ENCODE data around the gene LCN10.

LCN10 gene

GRCh38 chr9:136701668-136702053 lies 41.1 kb downstream of the LCN10 start:
- no peaks in the 10 kb centered on the region for H3K4me1 ChIP-seq (ENCODE audit: control insufficient read depth, insufficient read depth, low read length)
- H3K4me2 ChIP-seq (ENCODE audit: low read length), result no peak overlapping the region
- no peak overlapping the region for H3K9ac ChIP-seq (ENCODE audit: low read depth, low read length)
- no peak overlapping the region for H3K4me3 ChIP-seq (ENCODE audit: low read length)
- H3K36me3 ChIP-seq (ENCODE audit: insufficient read depth, low read length), result no peaks in the 10 kb centered on the region
- no peaks in the 10 kb centered on the region for H3K9me3 ChIP-seq (replicated peaks; ENCODE audit: low read length)
- H3K27me3 ChIP-seq (ENCODE audit: control insufficient read depth, insufficient read depth, low read length), result peaks cover 58% of the 10 kb centered on the region

GRCh38 chr9:136700959-136701667 lies 41.6 kb downstream of the LCN10 start:
- no peak overlapping the region for H3K4me3 ChIP-seq (ENCODE audit: low read length)
- no peaks in the 10 kb centered on the region for H3K9me3 ChIP-seq (replicated peaks; ENCODE audit: low read length)
- no peak overlapping the region for H3K9ac ChIP-seq (ENCODE audit: low read depth, low read length)
- no peaks in the 10 kb centered on the region for H3K36me3 ChIP-seq (ENCODE audit: insufficient read depth, low read length)
- H3K4me1 ChIP-seq (ENCODE audit: control insufficient read depth, insufficient read depth, low read length), result no peaks in the 10 kb centered on the region
- H3K27me3 ChIP-seq (ENCODE audit: control insufficient read depth, insufficient read depth, low read length), result peaks cover 61% of the 10 kb centered on the region
- H3K4me2 ChIP-seq (ENCODE audit: low read length), result no peak overlapping the region

- no peak overlapping the region for H3K9ac ChIP-seq (ENCODE audit: low read depth, low read length)
- H3K27me3 ChIP-seq (ENCODE audit: control insufficient read depth, insufficient read depth, low read length), result peaks cover 61% of the 10 kb centered on the region
- no peaks in the 10 kb centered on the region for H3K4me1 ChIP-seq (ENCODE audit: control insufficient read depth, insufficient read depth, low read length)
- no peaks in the 10 kb centered on the region for H3K36me3 ChIP-seq (ENCODE audit: insufficient read depth, low read length)
- H3K4me3 ChIP-seq (ENCODE audit: low read length), result no peak overlapping the region
- H3K4me2 ChIP-seq (ENCODE audit: low read length), result no peak overlapping the region
- no peaks in the 10 kb centered on the region for H3K9me3 ChIP-seq (replicated peaks; ENCODE audit: low read length)
Observed at GRCh38 chr9:136700304-136700703, 42.4 kb downstream of the LCN10 start.

DNA sequence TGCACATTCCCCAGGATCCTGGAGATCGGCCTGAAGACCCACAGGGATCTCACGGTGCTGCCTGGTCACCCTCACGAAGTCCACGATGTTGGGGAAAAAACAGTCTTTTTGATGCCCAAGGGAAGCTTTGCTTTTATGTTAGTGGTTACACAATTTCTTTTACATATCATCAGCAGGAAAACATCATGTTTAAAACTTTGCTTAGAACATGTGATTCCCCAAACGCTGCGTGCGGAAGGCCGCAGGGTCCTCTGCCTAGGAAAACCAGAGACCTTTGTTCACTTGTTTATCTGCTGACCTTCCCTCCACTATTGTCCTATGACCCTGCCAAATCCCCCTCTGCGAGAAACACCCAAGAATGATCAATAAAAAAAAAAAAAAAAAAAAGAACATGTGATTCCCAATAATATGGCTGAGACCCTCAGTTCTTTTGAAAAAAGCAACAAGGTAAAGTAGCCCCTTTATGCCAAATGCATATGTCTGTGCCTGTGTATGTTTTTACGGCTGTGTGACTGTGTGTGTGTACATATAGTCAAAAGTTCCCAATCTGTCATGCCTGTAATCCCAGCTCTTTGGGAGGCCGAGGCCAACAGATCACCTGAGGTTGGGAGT lies 44.0 kb downstream of the LCN10 start:
- Histone ChIP-seq H3K4me1 (ENCODE audit: control insufficient read depth, insufficient read depth, low read length) (peaks cover 3% of the 10 kb centered on the region), H3K27me3 (ENCODE audit: control insufficient read depth, insufficient read depth, low read length) (peaks cover 60% of the 10 kb centered on the region), H3K9ac (ENCODE audit: low read depth, low read length) (no peak overlapping the region), H3K4me2 (ENCODE audit: low read length) (no peak overlapping the region), H3K4me3 (ENCODE audit: low read length) (no peak overlapping the region), H3K36me3 (ENCODE audit: insufficient read depth, low read length) (no peaks in the 10 kb centered on the region), H3K9me3 (replicated peaks; ENCODE audit: low read length) (no peaks in the 10 kb centered on the region)

DNA sequence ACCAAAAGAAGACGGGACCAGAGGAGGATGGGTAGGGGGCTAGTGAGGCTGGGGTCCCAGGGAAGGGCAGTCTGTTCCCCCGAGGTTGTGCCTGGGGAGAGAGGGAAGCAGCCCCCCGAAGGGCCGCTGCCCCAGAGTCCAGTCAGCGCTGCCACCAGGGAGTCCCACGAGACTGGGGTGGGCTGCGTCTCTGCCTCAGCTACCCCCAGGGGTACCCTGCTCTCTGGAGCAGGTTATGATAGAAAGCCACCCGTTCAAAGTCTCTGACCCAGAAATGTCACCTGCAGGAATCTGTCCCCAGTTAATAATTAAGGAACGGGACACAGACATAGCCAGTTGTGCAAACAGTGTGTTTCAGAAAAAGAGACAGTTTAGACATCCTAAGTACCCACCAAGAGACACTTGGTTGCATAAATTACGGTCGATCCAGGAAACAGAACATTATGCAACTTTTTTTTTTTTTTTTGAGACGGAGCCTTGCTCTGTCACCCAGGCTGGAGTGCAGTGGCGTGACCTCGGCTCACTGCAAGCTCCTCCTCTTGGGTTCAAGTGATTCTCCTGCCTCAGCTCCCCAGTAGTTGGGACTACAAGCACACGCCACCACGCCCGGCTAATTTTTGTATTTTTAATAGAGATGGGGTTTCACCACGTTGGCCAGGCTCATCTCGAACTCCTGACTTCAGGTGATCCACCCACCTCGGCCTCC lies 44.8 kb downstream of the LCN10 start:
- Histone ChIP-seq H3K9ac (ENCODE audit: low read depth, low read length) (no peak overlapping the region), H3K36me3 (ENCODE audit: insufficient read depth, low read length) (no peaks in the 10 kb centered on the region), H3K4me3 (ENCODE audit: low read length) (no peak overlapping the region), H3K4me2 (ENCODE audit: low read length) (no peak overlapping the region), H3K4me1 (ENCODE audit: control insufficient read depth, insufficient read depth, low read length) (peaks cover 5% of the 10 kb centered on the region), H3K9me3 (replicated peaks; ENCODE audit: low read length) (no peaks in the 10 kb centered on the region), H3K27me3 (ENCODE audit: control insufficient read depth, insufficient read depth, low read length) (peaks cover 55% of the 10 kb centered on the region)

DNA sequence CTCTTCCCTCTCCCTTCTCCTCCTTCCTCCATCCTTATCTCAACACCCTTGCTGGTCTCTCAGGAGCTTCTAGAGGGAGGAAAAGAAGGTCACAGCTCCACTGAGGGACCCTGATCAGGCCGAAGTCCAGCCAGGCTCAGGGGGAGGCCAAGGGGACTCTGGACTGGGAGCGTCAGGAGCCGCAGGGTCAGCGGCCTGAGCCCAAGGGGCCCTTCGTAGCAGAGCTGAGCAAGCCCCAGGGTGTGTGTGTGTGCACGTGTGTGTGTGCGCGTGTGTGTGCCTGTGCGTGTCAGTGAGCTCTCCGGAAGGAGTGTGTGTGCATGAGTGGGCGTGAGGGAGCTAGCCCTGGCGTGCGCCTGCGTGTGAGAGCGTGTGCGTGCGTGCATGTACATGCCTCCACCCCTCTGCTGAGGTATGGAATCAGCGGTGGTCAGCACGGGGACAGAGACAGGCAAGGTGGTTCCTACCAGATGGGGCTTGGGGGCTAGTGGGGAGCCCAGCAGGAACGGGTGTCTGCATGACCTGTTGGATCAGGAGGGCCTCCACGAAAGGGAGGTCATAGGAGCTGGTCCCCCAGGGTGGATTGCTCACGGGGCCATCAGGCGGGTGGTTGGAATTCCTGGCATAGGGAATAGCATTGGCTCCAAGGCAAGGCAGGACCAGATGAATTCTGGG lies 45.5 kb downstream of the LCN10 start:
- Histone ChIP-seq H3K4me1 (ENCODE audit: control insufficient read depth, insufficient read depth, low read length) (peaks cover 5% of the 10 kb centered on the region), H3K9ac (ENCODE audit: low read depth, low read length) (no peak overlapping the region), H3K36me3 (ENCODE audit: insufficient read depth, low read length) (no peaks in the 10 kb centered on the region), H3K4me3 (ENCODE audit: low read length) (no peak overlapping the region), H3K4me2 (ENCODE audit: low read length) (no peak overlapping the region), H3K9me3 (replicated peaks; ENCODE audit: low read length) (no peaks in the 10 kb centered on the region), H3K27me3 (ENCODE audit: control insufficient read depth, insufficient read depth, low read length) (peaks cover 55% of the 10 kb centered on the region)

GRCh38 chr9:136696502-136696901 lies 46.2 kb downstream of the LCN10 start:
- peaks cover 5% of the 10 kb centered on the region for H3K4me1 ChIP-seq (ENCODE audit: control insufficient read depth, insufficient read depth, low read length)
- no peak overlapping the region for H3K4me3 ChIP-seq (ENCODE audit: low read length)
- no peaks in the 10 kb centered on the region for H3K9me3 ChIP-seq (replicated peaks; ENCODE audit: low read length)
- no peaks in the 10 kb centered on the region for H3K36me3 ChIP-seq (ENCODE audit: insufficient read depth, low read length)
- peaks cover 51% of the 10 kb centered on the region for H3K27me3 ChIP-seq (ENCODE audit: control insufficient read depth, insufficient read depth, low read length)
- no peak overlapping the region for H3K9ac ChIP-seq (ENCODE audit: low read depth, low read length)
- no peak overlapping the region for H3K4me2 ChIP-seq (ENCODE audit: low read length)

DNA sequence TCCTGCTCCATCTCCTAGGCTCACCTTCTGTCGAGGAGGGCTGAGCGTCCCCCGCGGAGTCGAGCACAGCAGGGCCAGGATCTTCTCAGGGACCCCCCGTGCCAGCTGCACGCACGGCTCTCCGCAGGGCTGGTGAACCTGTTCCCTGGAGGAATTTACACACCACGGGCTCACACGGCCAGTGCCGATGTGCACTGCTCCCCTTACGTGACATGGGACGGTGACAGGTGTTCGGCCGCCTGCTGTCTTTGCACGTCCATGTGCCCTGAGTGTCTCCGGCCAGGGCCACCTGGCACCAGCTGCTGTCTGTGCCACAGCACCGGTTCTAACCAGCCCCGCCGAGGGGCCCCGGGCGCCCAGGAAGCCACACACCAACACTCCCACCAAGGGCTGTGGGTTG lies 46.8 kb downstream of the LCN10 start:
- Histone ChIP-seq H3K9ac (ENCODE audit: low read depth, low read length) (no peak overlapping the region), H3K36me3 (ENCODE audit: insufficient read depth, low read length) (no peaks in the 10 kb centered on the region), H3K4me2 (ENCODE audit: low read length) (no peak overlapping the region), H3K4me1 (ENCODE audit: control insufficient read depth, insufficient read depth, low read length) (peaks cover 5% of the 10 kb centered on the region), H3K4me3 (ENCODE audit: low read length) (no peak overlapping the region), H3K27me3 (ENCODE audit: control insufficient read depth, insufficient read depth, low read length) (peaks cover 46% of the 10 kb centered on the region), H3K9me3 (replicated peaks; ENCODE audit: low read length) (no peaks in the 10 kb centered on the region)

GRCh38 chr9:136695435-136695895 lies 47.3 kb downstream of the LCN10 start:
- Histone ChIP-seq H3K4me1 (ENCODE audit: control insufficient read depth, insufficient read depth, low read length) (peaks cover 5% of the 10 kb centered on the region), H3K27me3 (ENCODE audit: control insufficient read depth, insufficient read depth, low read length) (peaks cover 41% of the 10 kb centered on the region), H3K9me3 (replicated peaks; ENCODE audit: low read length) (no peaks in the 10 kb centered on the region), H3K4me2 (ENCODE audit: low read length) (no peak overlapping the region), H3K4me3 (ENCODE audit: low read length) (no peak overlapping the region), H3K9ac (ENCODE audit: low read depth, low read length) (no peak overlapping the region), H3K36me3 (ENCODE audit: insufficient read depth, low read length) (no peaks in the 10 kb centered on the region)

GRCh38 chr9:136694872-136695247 lies 47.9 kb downstream of the LCN10 start:
- Histone ChIP-seq H3K4me3 (ENCODE audit: low read length) (no peak overlapping the region), H3K9ac (ENCODE audit: low read depth, low read length) (no peak overlapping the region), H3K36me3 (ENCODE audit: insufficient read depth, low read length) (no peaks in the 10 kb centered on the region), H3K4me1 (ENCODE audit: control insufficient read depth, insufficient read depth, low read length) (peaks cover 5% of the 10 kb centered on the region), H3K4me2 (ENCODE audit: low read length) (no peak overlapping the region), H3K27me3 (ENCODE audit: control insufficient read depth, insufficient read depth, low read length) (peaks cover 37% of the 10 kb centered on the region), H3K9me3 (replicated peaks; ENCODE audit: low read length) (no peaks in the 10 kb centered on the region)

DNA sequence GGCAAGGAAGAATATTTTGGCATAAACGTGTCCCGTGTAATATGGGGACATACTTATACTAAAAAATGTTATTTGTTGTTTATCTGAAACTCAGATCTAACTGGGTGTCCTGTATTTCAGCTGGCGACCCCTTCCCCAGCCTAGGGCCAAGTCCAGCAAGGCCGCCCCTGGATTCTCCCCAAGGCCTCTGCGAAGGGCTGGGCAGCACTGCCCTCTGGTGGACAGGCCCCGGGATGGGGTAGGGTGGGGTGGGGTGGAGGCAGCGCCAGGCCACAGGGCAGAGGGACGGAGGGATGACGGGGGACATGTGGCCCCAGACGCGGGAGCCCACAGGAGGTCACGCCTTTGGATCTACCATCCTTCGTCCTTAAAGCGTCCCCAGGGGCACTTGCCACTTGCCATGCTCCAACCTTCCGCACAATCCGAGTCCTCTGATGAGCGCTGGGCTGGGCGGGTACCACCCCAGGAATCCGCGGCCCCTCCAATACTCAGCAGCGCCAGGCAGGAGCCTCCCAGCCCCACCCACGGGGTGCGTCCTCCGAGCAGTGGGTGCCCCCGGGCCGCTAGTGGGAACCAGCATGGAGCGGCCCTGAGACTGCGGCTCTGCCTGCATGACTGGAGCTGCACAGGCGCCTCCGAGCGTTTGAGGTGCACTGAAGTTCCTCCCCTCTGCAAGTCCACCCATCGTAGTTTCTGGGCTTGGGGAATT lies 48.4 kb downstream of the LCN10 start:
- Histone ChIP-seq H3K36me3 (ENCODE audit: insufficient read depth, low read length) (no peaks in the 10 kb centered on the region), H3K4me2 (ENCODE audit: low read length) (no peak overlapping the region), H3K9ac (ENCODE audit: low read depth, low read length) (no peak overlapping the region), H3K4me1 (ENCODE audit: control insufficient read depth, insufficient read depth, low read length) (peaks cover 5% of the 10 kb centered on the region), H3K9me3 (replicated peaks; ENCODE audit: low read length) (no peaks in the 10 kb centered on the region), H3K27me3 (ENCODE audit: control insufficient read depth, insufficient read depth, low read length) (peaks cover 36% of the 10 kb centered on the region), H3K4me3 (ENCODE audit: low read length) (no peak overlapping the region)

Data from skeletal muscle satellite cell (primary cell).